ENCODE results near the gene PRKAG2. TPM values are rescaled to one million over a fixed set of nuclear protein-coding genes. Genes with fewer than 3 reads are reported as not detected.

PRKAG2 gene
- total RNA-seq, 3 donors from 2014 or later = 42.4 to 48.5 (median 46.6) TPM

GRCh38 chr7:151838861-151839381 lies 38.0 kb downstream of the PRKAG2 start:
- Histone ChIP-seq H3K36me3 (ENCODE audit: low read depth) (no peaks in the 10 kb centered on the region), H3K4me1 (ENCODE audit: low read depth) (peaks cover 7% of the 10 kb centered on the region), H3K4me3 (no peak overlapping the region), H3K9me3 (no peaks in the 10 kb centered on the region)
- intact Hi-C loops (cut with DNase I, micrococcal nuclease) = no loop called here
- peak; percentile 81 for ATAC-seq
- DNase-seq = peak in 2 of 3 donors; percentile 27 to 77
- TF ChIP-seq CTCF (IDR thresholded peaks at IDR 0.05) = no peak

- DNase-seq = no peak
- ATAC-seq = no peak
- intact Hi-C loops (cut with DNase I, micrococcal nuclease) = no loop called here
- no peak for TF ChIP-seq CTCF (IDR thresholded peaks at IDR 0.05)
- no peaks in the 10 kb centered on the region for H3K36me3 ChIP-seq (ENCODE audit: low read depth)
- H3K4me1 ChIP-seq (ENCODE audit: low read depth) = peaks cover 7% of the 10 kb centered on the region
- H3K9me3 ChIP-seq = no peaks in the 10 kb centered on the region
- no peak overlapping the region for H3K4me3 ChIP-seq
Observed at GRCh38 chr7:151838072-151838471, 38.8 kb downstream of the PRKAG2 start.

- no peak overlapping the region for H3K4me3 ChIP-seq
- no peak for ATAC-seq
- DNase-seq = peak in 1 of 3 donors; percentile 28
Observed at GRCh38 chr7:151837285-151838042, 39.5 kb downstream of the PRKAG2 start.

GRCh38 chr7:151836927-151837205 lies 40.0 kb downstream of the PRKAG2 start:
- intact Hi-C loops (cut with DNase I, micrococcal nuclease) = no loop called here
- Histone ChIP-seq H3K36me3 (ENCODE audit: low read depth) (no peaks in the 10 kb centered on the region), H3K9me3 (no peaks in the 10 kb centered on the region), H3K4me3 (no peak overlapping the region), H3K4me1 (ENCODE audit: low read depth) (peaks cover 7% of the 10 kb centered on the region)
- ATAC-seq (no peak), DNase-seq (no peak)
- TF ChIP-seq CTCF (IDR thresholded peaks at IDR 0.05) = no peak

More at GRCh38 chr7:151837285-151838042, 39.5 kb downstream of the PRKAG2 start:
- TF ChIP-seq CTCF (IDR thresholded peaks at IDR 0.05) = no peak
- Histone ChIP-seq H3K9me3 (no peaks in the 10 kb centered on the region), H3K4me1 (ENCODE audit: low read depth) (peaks cover 7% of the 10 kb centered on the region), H3K36me3 (ENCODE audit: low read depth) (no peaks in the 10 kb centered on the region)
- intact Hi-C loops (cut with DNase I, micrococcal nuclease) = no loop called here

- DNase-seq = no peak
- Histone ChIP-seq H3K4me3 (no peak overlapping the region), H3K9me3 (no peaks in the 10 kb centered on the region), H3K4me1 (ENCODE audit: low read depth) (peaks cover 7% of the 10 kb centered on the region), H3K36me3 (ENCODE audit: low read depth) (no peaks in the 10 kb centered on the region)
- TF ChIP-seq CTCF (IDR thresholded peaks at IDR 0.05) = no peak
- intact Hi-C loops (cut with DNase I, micrococcal nuclease) = no loop called here
- no peak for ATAC-seq
Observed at GRCh38 chr7:151836191-151836926, 40.6 kb downstream of the PRKAG2 start.

All from mucosa of descending colon (tissue), 3 donors.